ENCODE results near the gene CP. TPM values are rescaled to one million over a fixed set of nuclear protein-coding genes. Genes with fewer than 3 reads are reported as not detected.
A peak's percentile ranks its signal among the peaks of the same experiment; 100 is the strongest.

Gene CP
- total and polyA plus RNA-seq, 4 donors, result 565 to 1,748 (median 1,277) TPM

- TF ChIP-seq CTCF (IDR thresholded peaks at IDR 0.05; ENCODE audit: low read depth, low read length, missing input control) (no peak), JUND (IDR thresholded peaks at IDR 0.05) (no peak)
Observed at GRCh38 chr3:149251186-149251585, 29.6 kb upstream of the CP start (continued).

GRCh38 chr3:149247929-149248691, 26.5 kb upstream of the CP start:
- WGBS, result 69% methylated on average over 5 of the region's 5 CpGs

GRCh38 chr3:149247008-149247710, 25.5 kb upstream of the CP start:
- no peak for DNase-seq (ENCODE audit: low spot score)
- TF ChIP-seq RAD21 (IDR thresholded peaks at IDR 0.05) (no peak), REST (IDR thresholded peaks at IDR 0.05) (no peak), FOXA2 (IDR thresholded peaks at IDR 0.05) (peak; percentile 17), NR2F2 (IDR thresholded peaks at IDR 0.05) (no peak), JUND (IDR thresholded peaks at IDR 0.05) (peak in 1 of 2 donors; percentile 12)
- Histone ChIP-seq H3K27ac (ENCODE audit: low read depth in 1 of 2, low read length in 2 of 2) (no peak overlapping the region), H3K4me1 (ENCODE audit: control insufficient read depth in 4 of 4, insufficient read depth in 4 of 4, low read length in 3 of 4) (peaks cover 0 to 22% (median 11%) of the 10 kb centered on the region in 4 donors), H3K9ac (ENCODE audit: low read depth in 1 of 2, low read length in 2 of 2) (no peak overlapping the region), H3K4me3 (ENCODE audit: low read depth in 1 of 3, low read length in 3 of 3) (no peak overlapping the region), H3K27me3 (ENCODE audit: control insufficient read depth in 4 of 4, insufficient read depth in 4 of 4, low read length in 3 of 4) (no peaks in the 10 kb centered on the region), H3K36me3 (ENCODE audit: control insufficient read depth in 4 of 4, insufficient read depth in 3 of 4, low read depth in 1 of 4, low read length in 3 of 4) (no peaks in the 10 kb centered on the region), H3K9me3 (ENCODE audit: control insufficient read depth in 4 of 4, low read length in 3 of 4) (no peaks in the 10 kb centered on the region)
- WGBS, result 89% methylated on average over 6 of the region's 6 CpGs

More at GRCh38 chr3:149247929-149248691, 26.5 kb upstream of the CP start:
- H3K27me3 ChIP-seq (ENCODE audit: control insufficient read depth in 4 of 4, insufficient read depth in 4 of 4, low read length in 3 of 4), result no peaks in the 10 kb centered on the region
- no peaks in the 10 kb centered on the region for H3K36me3 ChIP-seq (ENCODE audit: control insufficient read depth in 4 of 4, insufficient read depth in 3 of 4, low read depth in 1 of 4, low read length in 3 of 4)
- H3K9ac ChIP-seq (ENCODE audit: low read depth in 1 of 2, low read length in 2 of 2), result no peak overlapping the region
- H3K27ac ChIP-seq (ENCODE audit: low read depth in 1 of 2, low read length in 2 of 2), result peak overlapping the region in 1 of 2 donors; percentile 3
- H3K4me3 ChIP-seq (ENCODE audit: low read depth in 1 of 3, low read length in 3 of 3), result no peak overlapping the region
- no peak for TF ChIP-seq RXRA (IDR thresholded peaks at IDR 0.05)
- no peak for TF ChIP-seq JUND (IDR thresholded peaks at IDR 0.05)
- no peak for TF ChIP-seq CTCF (IDR thresholded peaks at IDR 0.05; ENCODE audit: low read depth, low read length, missing input control)
- no peak for TF ChIP-seq GABPA (IDR thresholded peaks at IDR 0.05 in 1 of 2, conservative IDR thresholded peaks at IDR 0.05 in 1 of 2)
- no peak for TF ChIP-seq ATF3 (IDR thresholded peaks at IDR 0.05)
- no peak for TF ChIP-seq YY1 (IDR thresholded peaks at IDR 0.05)
- no peak for TF ChIP-seq HNF4A (conservative IDR thresholded peaks at IDR 0.05)
- no peak for TF ChIP-seq FOXA1 (IDR thresholded peaks at IDR 0.05)
- DNase-seq (ENCODE audit: low spot score), result no peak
- no peaks in the 10 kb centered on the region for H3K9me3 ChIP-seq (ENCODE audit: control insufficient read depth in 4 of 4, low read length in 3 of 4)
- H3K4me1 ChIP-seq (ENCODE audit: control insufficient read depth in 4 of 4, insufficient read depth in 4 of 4, low read length in 3 of 4), result peaks cover 0 to 20% (median 11%) of the 10 kb centered on the region in 4 donors

Measured in liver (tissue), 9 donors.